Heart left ventricle (tissue), 13 donors: ENCODE data around the gene ARHGEF7.

Source experiments
- POLR2A ChIP-seq, 2 donors: fragments of 450-650 bp; IDR thresholded peaks; one replicate each; pipeline ENCODE4 v1.6.1; 2017; ENCODE audit warnings: antibody characterized with exemption in 2 of 2, mild to moderate bottlenecking in 2 of 2, moderate library complexity in 2 of 2
- TF ChIP-seq, protein P1 (sequence below), 12 donors: fragments of 200-600 bp; sonication (generic) in 4 of 12; IDR thresholded peaks; one replicate each; pipeline versions ENCODE4 v1.5.0 to v1.8.0; 2018 to 2022; ENCODE audit warnings: antibody characterized with exemption in 12 of 12, mild to moderate bottlenecking in 5 of 12
- donor health status: ischemic (EF 13 %, LVEDD 7.1; RV severe dilation, severe dysfunction).
- donor health status: DM: no; HTN: yes; CAD: no.
- donor health status: DM: no; HTN: no; CAD: no.
- donor health status: ischemic (EF 25% LVEDD 6.9; RV normal size, moderate dysfunction).
- donor health status: ischemic (EF 25% LVEDD 5.7; RV mildly dilated, moderate dysfunction).
- donor health status: ischemic (EF 35%, LVEDD 5.7; RV mildly dilated, moderate dysfunction).
- donor health status: nonischemic (EF 11% LVEDD 7.7; RV severe dilation, severe dysfunction).
- donor health status: DM: yes; HTN: yes; CAD: no.
- donor health status: PGD.
- donor health status: ischemic (EF 29% LVEDD 5.4; RV normal size, mild dysfunction).
- donor health status: nonischemic (EF 23%, LVEDD 6.1; RV moderate dilation, normal function).

DNA sequence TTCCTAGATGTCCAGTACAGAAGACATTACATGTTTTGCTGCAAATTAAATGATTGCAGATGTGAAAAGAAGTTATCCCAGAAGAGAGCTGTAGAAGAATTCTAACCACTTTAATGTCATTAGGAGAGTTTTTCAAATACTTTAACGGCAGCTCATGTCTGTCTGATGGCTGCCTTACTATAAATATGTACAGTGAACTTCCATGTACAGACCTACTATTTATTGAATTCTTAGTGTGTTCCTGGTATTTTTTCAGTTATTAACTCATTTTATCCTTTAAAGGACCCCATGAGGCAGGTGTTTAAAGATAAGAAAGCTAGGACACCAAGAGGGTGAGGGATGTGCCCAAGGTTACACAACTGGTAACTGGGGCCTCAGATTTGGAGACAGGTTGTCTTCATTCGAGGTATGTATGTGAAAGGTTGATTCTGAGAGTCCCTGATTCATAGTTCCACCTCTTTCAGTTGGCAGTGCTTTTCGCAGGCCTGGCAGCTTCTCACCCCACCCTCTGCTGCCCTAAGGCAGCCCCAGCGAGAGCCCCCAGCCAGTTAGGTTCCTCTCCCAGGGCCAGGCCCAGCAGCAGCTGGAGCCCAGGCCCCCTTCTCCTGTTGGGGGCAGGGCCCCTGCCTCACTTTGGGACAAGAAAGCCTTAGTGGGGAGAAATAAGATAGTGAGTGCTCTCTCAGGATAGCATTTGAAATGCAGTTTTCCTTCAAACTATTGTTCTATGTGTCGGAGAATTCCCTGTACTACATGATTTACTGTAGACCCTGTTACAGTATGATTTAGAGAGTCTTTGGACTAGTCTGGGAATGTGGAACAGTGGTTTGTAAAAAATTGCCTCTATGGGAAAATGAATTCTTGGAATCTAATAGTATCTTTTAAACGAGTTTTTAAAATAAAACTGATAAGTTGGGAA, 137.6 kb downstream of the ARHGEF7 start:
- TF ChIP-seq, protein P1, sequence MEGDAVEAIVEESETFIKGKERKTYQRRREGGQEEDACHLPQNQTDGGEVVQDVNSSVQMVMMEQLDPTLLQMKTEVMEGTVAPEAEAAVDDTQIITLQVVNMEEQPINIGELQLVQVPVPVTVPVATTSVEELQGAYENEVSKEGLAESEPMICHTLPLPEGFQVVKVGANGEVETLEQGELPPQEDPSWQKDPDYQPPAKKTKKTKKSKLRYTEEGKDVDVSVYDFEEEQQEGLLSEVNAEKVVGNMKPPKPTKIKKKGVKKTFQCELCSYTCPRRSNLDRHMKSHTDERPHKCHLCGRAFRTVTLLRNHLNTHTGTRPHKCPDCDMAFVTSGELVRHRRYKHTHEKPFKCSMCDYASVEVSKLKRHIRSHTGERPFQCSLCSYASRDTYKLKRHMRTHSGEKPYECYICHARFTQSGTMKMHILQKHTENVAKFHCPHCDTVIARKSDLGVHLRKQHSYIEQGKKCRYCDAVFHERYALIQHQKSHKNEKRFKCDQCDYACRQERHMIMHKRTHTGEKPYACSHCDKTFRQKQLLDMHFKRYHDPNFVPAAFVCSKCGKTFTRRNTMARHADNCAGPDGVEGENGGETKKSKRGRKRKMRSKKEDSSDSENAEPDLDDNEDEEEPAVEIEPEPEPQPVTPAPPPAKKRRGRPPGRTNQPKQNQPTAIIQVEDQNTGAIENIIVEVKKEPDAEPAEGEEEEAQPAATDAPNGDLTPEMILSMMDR (IDR thresholded peaks at IDR 0.05), result no peak
- no peak for TF ChIP-seq POLR2A (IDR thresholded peaks at IDR 0.05)
